ENCODE results near the gene OR9A2.

The OR9A2 gene

GRCh38 chr7:143000648-143001047 is 26.3 kb downstream of the OR9A2 start:
- no peak overlapping the region for H3K9ac ChIP-seq (ENCODE audit: low read length)
- TF ChIP-seq CTCF (IDR thresholded peaks at IDR 0.05; ENCODE audit: low read depth, low read length): no peak
- no peak for TF ChIP-seq EZH2phosphoT487 (IDR thresholded peaks at IDR 0.05; ENCODE audit: low read depth)
- H3K27ac ChIP-seq (ENCODE audit: low read length): no peak overlapping the region
- H3K4me1 ChIP-seq (ENCODE audit: low read length): peaks cover 13% of the 10 kb centered on the region
- no peaks in the 10 kb centered on the region for H3K36me3 ChIP-seq (replicated peaks; ENCODE audit: low read depth, low read length)
- H3K79me2 ChIP-seq (ENCODE audit: low read length): no peaks in the 10 kb centered on the region
- H2AFZ ChIP-seq (ENCODE audit: low read depth, low read length): no peak overlapping the region
- peaks cover 13% of the 10 kb centered on the region for H3K27me3 ChIP-seq (ENCODE audit: low read depth, low read length)
- H4K20me1 ChIP-seq (ENCODE audit: insufficient read depth, low read length): no peaks in the 10 kb centered on the region
- H3K4me2 ChIP-seq (ENCODE audit: low read length): no peak overlapping the region
- H3K4me3 ChIP-seq (ENCODE audit: low read length): no peak overlapping the region
- H3K9me3 ChIP-seq (ENCODE audit: insufficient read depth, low read length): no peaks in the 10 kb centered on the region

DNA sequence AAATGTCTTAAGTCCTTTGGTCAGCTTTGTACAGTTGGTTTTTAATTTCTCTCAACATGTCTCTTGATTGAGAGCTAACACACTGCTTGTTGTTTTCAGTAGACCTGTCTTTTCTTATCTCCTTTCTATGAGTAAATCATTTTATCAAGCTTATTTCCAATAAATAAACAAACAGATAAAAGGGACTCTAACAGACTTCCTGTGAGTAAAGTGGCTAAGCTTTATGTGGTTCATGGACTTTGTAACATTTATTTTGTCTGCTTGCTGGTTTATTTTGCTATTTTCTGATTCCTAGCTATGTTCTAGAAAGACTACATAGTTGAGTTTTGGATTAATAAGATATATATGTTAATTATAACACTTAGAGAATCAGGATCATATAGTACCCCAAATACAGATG is 27.1 kb downstream of the OR9A2 start:
- H3K36me3 ChIP-seq (replicated peaks; ENCODE audit: low read depth, low read length): no peaks in the 10 kb centered on the region
- H3K27ac ChIP-seq (ENCODE audit: low read length): no peak overlapping the region
- no peak overlapping the region for H3K9ac ChIP-seq (ENCODE audit: low read length)
- H3K4me2 ChIP-seq (ENCODE audit: low read length): no peak overlapping the region
- TF ChIP-seq EZH2phosphoT487 (IDR thresholded peaks at IDR 0.05; ENCODE audit: low read depth) (no peak), CTCF (IDR thresholded peaks at IDR 0.05; ENCODE audit: low read depth, low read length) (no peak)
- H3K4me3 ChIP-seq (ENCODE audit: low read length): no peak overlapping the region
- H3K4me1 ChIP-seq (ENCODE audit: low read length): peaks cover 13% of the 10 kb centered on the region
- no peak overlapping the region for H2AFZ ChIP-seq (ENCODE audit: low read depth, low read length)
- no peaks in the 10 kb centered on the region for H3K9me3 ChIP-seq (ENCODE audit: insufficient read depth, low read length)
- H4K20me1 ChIP-seq (ENCODE audit: insufficient read depth, low read length): no peaks in the 10 kb centered on the region
- H3K27me3 ChIP-seq (ENCODE audit: low read depth, low read length): peaks cover 4% of the 10 kb centered on the region
- no peaks in the 10 kb centered on the region for H3K79me2 ChIP-seq (ENCODE audit: low read length)

GRCh38 chr7:142998966-142999365 is 28.0 kb downstream of the OR9A2 start:
- Histone ChIP-seq H3K27ac (ENCODE audit: low read length) (no peak overlapping the region), H3K79me2 (ENCODE audit: low read length) (no peaks in the 10 kb centered on the region), H3K4me3 (ENCODE audit: low read length) (no peak overlapping the region), H4K20me1 (ENCODE audit: insufficient read depth, low read length) (no peaks in the 10 kb centered on the region), H3K9me3 (ENCODE audit: insufficient read depth, low read length) (no peaks in the 10 kb centered on the region), H3K36me3 (replicated peaks; ENCODE audit: low read depth, low read length) (no peaks in the 10 kb centered on the region), H3K27me3 (ENCODE audit: low read depth, low read length) (no peaks in the 10 kb centered on the region), H3K4me1 (ENCODE audit: low read length) (peaks cover 12% of the 10 kb centered on the region), H3K9ac (ENCODE audit: low read length) (no peak overlapping the region), H2AFZ (ENCODE audit: low read depth, low read length) (no peak overlapping the region), H3K4me2 (ENCODE audit: low read length) (no peak overlapping the region)
- TF ChIP-seq CTCF (IDR thresholded peaks at IDR 0.05; ENCODE audit: low read depth, low read length) (no peak), EZH2phosphoT487 (IDR thresholded peaks at IDR 0.05; ENCODE audit: low read depth) (no peak)

- Histone ChIP-seq H3K4me2 (ENCODE audit: low read length) (no peak overlapping the region), H3K27ac (ENCODE audit: low read length) (no peak overlapping the region), H2AFZ (ENCODE audit: low read depth, low read length) (no peak overlapping the region), H3K79me2 (ENCODE audit: low read length) (no peaks in the 10 kb centered on the region), H3K9ac (ENCODE audit: low read length) (no peak overlapping the region), H3K27me3 (ENCODE audit: low read depth, low read length) (no peaks in the 10 kb centered on the region), H3K4me3 (ENCODE audit: low read length) (no peak overlapping the region), H3K4me1 (ENCODE audit: low read length) (peaks cover 8% of the 10 kb centered on the region), H3K9me3 (ENCODE audit: insufficient read depth, low read length) (peaks cover 6% of the 10 kb centered on the region; the same call in 1 of the 2 replicates), H4K20me1 (ENCODE audit: insufficient read depth, low read length) (no peaks in the 10 kb centered on the region), H3K36me3 (replicated peaks; ENCODE audit: low read depth, low read length) (no peaks in the 10 kb centered on the region)
- TF ChIP-seq EZH2phosphoT487 (IDR thresholded peaks at IDR 0.05; ENCODE audit: low read depth) (no peak), CTCF (IDR thresholded peaks at IDR 0.05; ENCODE audit: low read depth, low read length) (no peak)
These were observed 29.4 kb downstream of the OR9A2 start for GRCh38 chr7:142997456-142997989.

Measured in OCI-LY3 (cell line).